ENCODE results near the gene TXLNA. TPM values are rescaled to one million over a fixed set of nuclear protein-coding genes. Genes with fewer than 3 reads are reported as not detected.

The TXLNA gene
- total RNA-seq, 1 experiment from 2014 or later, result 49.8 TPM

DNA sequence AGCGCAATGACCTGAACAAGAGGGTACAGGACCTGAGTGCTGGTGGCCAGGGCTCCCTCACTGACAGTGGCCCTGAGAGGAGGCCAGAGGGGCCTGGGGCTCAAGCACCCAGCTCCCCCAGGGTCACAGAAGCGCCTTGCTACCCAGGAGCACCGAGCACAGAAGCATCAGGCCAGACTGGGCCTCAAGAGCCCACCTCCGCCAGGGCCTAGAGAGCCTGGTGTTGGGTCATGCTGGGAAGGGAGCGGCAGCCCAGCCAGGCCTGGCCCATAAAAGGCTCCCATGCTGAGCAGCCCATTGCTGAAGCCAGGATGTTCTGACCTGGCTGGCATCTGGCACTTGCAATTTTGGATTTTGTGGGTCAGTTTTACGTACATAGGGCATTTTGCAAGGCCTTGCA is 15.5 kb downstream of the TXLNA start:
- DNase-seq (ENCODE audit: low spot score) (no peak), ATAC-seq (no peak)
- no peak for TF ChIP-seq FOXJ3 (CRISPR knock-in tag; IDR thresholded peaks at IDR 0.05; ENCODE audit: borderline replicate concordance)
- no peak for TF ChIP-seq GRHL2 (CRISPR knock-in tag; IDR thresholded peaks at IDR 0.05; ENCODE audit: insufficient replicate concordance, severe bottlenecking)
- H3K36me3 Mint-ChIP-seq, result peaks cover 73% of the 10 kb centered on the region
- ChIA-PET CTCF (no interaction called here), POLR2A (no interaction called here)
- H3K4me3 Mint-ChIP-seq, result no peak overlapping the region
- no peaks in the 10 kb centered on the region for H3K27me3 Mint-ChIP-seq (ENCODE audit: low read depth)
- peaks cover 21% of the 10 kb centered on the region for H3K4me1 Mint-ChIP-seq
- H3K9me3 Mint-ChIP-seq, result no peaks in the 10 kb centered on the region
- H3K27ac Mint-ChIP-seq, result no peak overlapping the region

DNA sequence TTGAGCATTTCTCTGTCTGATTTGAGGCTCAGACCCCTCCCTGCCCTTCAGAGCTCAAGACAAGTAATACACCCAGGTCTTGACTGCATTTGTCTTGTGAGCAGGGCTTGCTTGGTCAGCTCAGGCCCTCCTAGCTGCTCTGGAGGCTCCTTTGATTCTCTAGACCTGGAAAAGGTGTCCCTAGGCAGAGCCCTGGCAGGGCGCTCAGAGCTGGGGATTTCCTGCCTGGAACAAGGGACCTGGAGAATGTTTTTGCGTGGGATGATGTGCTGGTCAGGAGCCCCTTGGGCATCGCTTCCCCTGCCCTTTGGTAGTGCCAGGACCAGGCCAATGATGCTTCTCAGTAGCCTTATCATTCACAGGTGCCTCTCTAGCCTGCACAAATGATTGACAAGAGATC is 16.1 kb downstream of the TXLNA start:
- no peak for TF ChIP-seq ETV6 (CRISPR knock-in tag; IDR thresholded peaks at IDR 0.05)
- TF ChIP-seq, protein P1, sequence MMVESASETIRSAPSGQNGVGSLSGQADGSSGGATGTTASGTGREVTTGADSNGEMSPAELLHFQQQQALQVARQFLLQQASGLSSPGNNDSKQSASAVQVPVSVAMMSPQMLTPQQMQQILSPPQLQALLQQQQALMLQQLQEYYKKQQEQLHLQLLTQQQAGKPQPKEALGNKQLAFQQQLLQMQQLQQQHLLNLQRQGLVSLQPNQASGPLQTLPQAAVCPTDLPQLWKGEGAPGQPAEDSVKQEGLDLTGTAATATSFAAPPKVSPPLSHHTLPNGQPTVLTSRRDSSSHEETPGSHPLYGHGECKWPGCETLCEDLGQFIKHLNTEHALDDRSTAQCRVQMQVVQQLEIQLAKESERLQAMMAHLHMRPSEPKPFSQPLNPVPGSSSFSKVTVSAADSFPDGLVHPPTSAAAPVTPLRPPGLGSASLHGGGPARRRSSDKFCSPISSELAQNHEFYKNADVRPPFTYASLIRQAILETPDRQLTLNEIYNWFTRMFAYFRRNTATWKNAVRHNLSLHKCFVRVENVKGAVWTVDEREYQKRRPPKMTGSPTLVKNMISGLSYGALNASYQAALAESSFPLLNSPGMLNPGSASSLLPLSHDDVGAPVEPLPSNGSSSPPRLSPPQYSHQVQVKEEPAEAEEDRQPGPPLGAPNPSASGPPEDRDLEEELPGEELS (CRISPR knock-in tag; IDR thresholded peaks at IDR 0.05), result no peak
- no peak for TF ChIP-seq GRHL2 (CRISPR knock-in tag; IDR thresholded peaks at IDR 0.05; ENCODE audit: insufficient replicate concordance, severe bottlenecking)
- no peak for TF ChIP-seq ZNF263 (CRISPR knock-in tag; IDR thresholded peaks at IDR 0.05; ENCODE audit: low read depth)
- TF ChIP-seq, protein P2, sequence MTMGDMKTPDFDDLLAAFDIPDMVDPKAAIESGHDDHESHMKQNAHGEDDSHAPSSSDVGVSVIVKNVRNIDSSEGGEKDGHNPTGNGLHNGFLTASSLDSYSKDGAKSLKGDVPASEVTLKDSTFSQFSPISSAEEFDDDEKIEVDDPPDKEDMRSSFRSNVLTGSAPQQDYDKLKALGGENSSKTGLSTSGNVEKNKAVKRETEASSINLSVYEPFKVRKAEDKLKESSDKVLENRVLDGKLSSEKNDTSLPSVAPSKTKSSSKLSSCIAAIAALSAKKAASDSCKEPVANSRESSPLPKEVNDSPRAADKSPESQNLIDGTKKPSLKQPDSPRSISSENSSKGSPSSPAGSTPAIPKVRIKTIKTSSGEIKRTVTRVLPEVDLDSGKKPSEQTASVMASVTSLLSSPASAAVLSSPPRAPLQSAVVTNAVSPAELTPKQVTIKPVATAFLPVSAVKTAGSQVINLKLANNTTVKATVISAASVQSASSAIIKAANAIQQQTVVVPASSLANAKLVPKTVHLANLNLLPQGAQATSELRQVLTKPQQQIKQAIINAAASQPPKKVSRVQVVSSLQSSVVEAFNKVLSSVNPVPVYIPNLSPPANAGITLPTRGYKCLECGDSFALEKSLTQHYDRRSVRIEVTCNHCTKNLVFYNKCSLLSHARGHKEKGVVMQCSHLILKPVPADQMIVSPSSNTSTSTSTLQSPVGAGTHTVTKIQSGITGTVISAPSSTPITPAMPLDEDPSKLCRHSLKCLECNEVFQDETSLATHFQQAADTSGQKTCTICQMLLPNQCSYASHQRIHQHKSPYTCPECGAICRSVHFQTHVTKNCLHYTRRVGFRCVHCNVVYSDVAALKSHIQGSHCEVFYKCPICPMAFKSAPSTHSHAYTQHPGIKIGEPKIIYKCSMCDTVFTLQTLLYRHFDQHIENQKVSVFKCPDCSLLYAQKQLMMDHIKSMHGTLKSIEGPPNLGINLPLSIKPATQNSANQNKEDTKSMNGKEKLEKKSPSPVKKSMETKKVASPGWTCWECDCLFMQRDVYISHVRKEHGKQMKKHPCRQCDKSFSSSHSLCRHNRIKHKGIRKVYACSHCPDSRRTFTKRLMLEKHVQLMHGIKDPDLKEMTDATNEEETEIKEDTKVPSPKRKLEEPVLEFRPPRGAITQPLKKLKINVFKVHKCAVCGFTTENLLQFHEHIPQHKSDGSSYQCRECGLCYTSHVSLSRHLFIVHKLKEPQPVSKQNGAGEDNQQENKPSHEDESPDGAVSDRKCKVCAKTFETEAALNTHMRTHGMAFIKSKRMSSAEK (CRISPR knock-in tag; IDR thresholded peaks at IDR 0.05; ENCODE audit: borderline replicate concordance), result no peak
- no peak for TF ChIP-seq MYBL2 (CRISPR knock-in tag; IDR thresholded peaks at IDR 0.05)
- TF ChIP-seq SOX15 (CRISPR knock-in tag; IDR thresholded peaks at IDR 0.05), result no peak
- TF ChIP-seq NR1H2 (CRISPR knock-in tag; IDR thresholded peaks at IDR 0.05), result no peak
- TF ChIP-seq, protein P3, sequence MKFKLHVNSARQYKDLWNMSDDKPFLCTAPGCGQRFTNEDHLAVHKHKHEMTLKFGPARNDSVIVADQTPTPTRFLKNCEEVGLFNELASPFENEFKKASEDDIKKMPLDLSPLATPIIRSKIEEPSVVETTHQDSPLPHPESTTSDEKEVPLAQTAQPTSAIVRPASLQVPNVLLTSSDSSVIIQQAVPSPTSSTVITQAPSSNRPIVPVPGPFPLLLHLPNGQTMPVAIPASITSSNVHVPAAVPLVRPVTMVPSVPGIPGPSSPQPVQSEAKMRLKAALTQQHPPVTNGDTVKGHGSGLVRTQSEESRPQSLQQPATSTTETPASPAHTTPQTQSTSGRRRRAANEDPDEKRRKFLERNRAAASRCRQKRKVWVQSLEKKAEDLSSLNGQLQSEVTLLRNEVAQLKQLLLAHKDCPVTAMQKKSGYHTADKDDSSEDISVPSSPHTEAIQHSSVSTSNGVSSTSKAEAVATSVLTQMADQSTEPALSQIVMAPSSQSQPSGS (CRISPR knock-in tag; IDR thresholded peaks at IDR 0.05; ENCODE audit: borderline replicate concordance, low read depth), result no peak
- TF ChIP-seq ZNF232 (CRISPR knock-in tag; IDR thresholded peaks at IDR 0.05), result no peak
- TF ChIP-seq NFE2L1 (CRISPR knock-in tag; IDR thresholded peaks at IDR 0.05), result no peak
- TF ChIP-seq ZNF219 (CRISPR knock-in tag; IDR thresholded peaks at IDR 0.05; ENCODE audit: borderline replicate concordance), result no peak
- TF ChIP-seq, protein P4, sequence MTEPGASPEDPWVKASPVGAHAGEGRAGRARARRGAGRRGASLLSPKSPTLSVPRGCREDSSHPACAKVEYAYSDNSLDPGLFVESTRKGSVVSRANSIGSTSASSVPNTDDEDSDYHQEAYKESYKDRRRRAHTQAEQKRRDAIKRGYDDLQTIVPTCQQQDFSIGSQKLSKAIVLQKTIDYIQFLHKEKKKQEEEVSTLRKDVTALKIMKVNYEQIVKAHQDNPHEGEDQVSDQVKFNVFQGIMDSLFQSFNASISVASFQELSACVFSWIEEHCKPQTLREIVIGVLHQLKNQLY (CRISPR knock-in tag; IDR thresholded peaks at IDR 0.05), result no peak
- TF ChIP-seq, protein P5, sequence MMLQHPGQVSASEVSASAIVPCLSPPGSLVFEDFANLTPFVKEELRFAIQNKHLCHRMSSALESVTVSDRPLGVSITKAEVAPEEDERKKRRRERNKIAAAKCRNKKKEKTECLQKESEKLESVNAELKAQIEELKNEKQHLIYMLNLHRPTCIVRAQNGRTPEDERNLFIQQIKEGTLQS (CRISPR knock-in tag; conservative IDR thresholded peaks at IDR 0.05), result no peak
- TF ChIP-seq SMAD4 (CRISPR knock-in tag; IDR thresholded peaks at IDR 0.05), result no peak
- no peak for TF ChIP-seq JUN (CRISPR knock-in tag; IDR thresholded peaks at IDR 0.05)
- TF ChIP-seq, protein P6, sequence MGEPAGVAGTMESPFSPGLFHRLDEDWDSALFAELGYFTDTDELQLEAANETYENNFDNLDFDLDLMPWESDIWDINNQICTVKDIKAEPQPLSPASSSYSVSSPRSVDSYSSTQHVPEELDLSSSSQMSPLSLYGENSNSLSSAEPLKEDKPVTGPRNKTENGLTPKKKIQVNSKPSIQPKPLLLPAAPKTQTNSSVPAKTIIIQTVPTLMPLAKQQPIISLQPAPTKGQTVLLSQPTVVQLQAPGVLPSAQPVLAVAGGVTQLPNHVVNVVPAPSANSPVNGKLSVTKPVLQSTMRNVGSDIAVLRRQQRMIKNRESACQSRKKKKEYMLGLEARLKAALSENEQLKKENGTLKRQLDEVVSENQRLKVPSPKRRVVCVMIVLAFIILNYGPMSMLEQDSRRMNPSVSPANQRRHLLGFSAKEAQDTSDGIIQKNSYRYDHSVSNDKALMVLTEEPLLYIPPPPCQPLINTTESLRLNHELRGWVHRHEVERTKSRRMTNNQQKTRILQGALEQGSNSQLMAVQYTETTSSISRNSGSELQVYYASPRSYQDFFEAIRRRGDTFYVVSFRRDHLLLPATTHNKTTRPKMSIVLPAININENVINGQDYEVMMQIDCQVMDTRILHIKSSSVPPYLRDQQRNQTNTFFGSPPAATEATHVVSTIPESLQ (CRISPR knock-in tag; IDR thresholded peaks at IDR 0.05), result no peak
- TF ChIP-seq ZNF138 (CRISPR knock-in tag; conservative IDR thresholded peaks at IDR 0.05), result no peak
- no peak for TF ChIP-seq ATF1 (CRISPR knock-in tag; IDR thresholded peaks at IDR 0.05)
- no peaks in the 10 kb centered on the region for H3K27me3 Mint-ChIP-seq (ENCODE audit: low read depth)
- POLR2A ChIA-PET, result no interaction called here
- H3K4me3 Mint-ChIP-seq, result no peak overlapping the region
- H3K4me1 Mint-ChIP-seq, result peaks cover 26% of the 10 kb centered on the region
- H3K36me3 Mint-ChIP-seq, result peaks cover 68% of the 10 kb centered on the region
- DNase-seq (ENCODE audit: low spot score) (no peak), ATAC-seq (no peak)
- CTCF ChIA-PET, result no interaction called here
- no peaks in the 10 kb centered on the region for H3K9me3 Mint-ChIP-seq
- no peak overlapping the region for H3K27ac Mint-ChIP-seq
